ENCODE results near the gene PHETA2.

Gene PHETA2

GRCh38 chr22:42074132-42074811 lies at the start of gene PHETA2:
TSS of gene PHETA2 (plus strand) at chr22:42074248. CDS start at chr22:42077294, 3,046 bp downstream.
- FAIRE-seq: no peak

- no peak for FAIRE-seq
These were observed 48.6 kb upstream of the PHETA2 start for GRCh38 chr22:42025421-42025820.

- FAIRE-seq: no peak
These were observed 47.3 kb upstream of the PHETA2 start for GRCh38 chr22:42026705-42027104.

- FAIRE-seq: no peak
These were observed 40.5 kb upstream of the PHETA2 start for GRCh38 chr22:42033263-42034181.

- FAIRE-seq: no peak
These were observed 38.8 kb upstream of the PHETA2 start for GRCh38 chr22:42035256-42035655.

- FAIRE-seq: no peak
These were observed 34.8 kb upstream of the PHETA2 start for GRCh38 chr22:42039271-42039670.

GRCh38 chr22:42041784-42042183 lies 32.3 kb upstream of the PHETA2 start:
- FAIRE-seq: no peak

GRCh38 chr22:42050641-42051180 lies 23.3 kb upstream of the PHETA2 start:
- no peak for FAIRE-seq

- no peak for FAIRE-seq
These were observed 21.3 kb upstream of the PHETA2 start for GRCh38 chr22:42052765-42053164.

- FAIRE-seq: peak; percentile 17
These were observed 17.1 kb upstream of the PHETA2 start for GRCh38 chr22:42056757-42057511.

- FAIRE-seq: no peak
These were observed 13.6 kb upstream of the PHETA2 start for GRCh38 chr22:42060489-42060888.

- FAIRE-seq: no peak
These were observed 13.0 kb upstream of the PHETA2 start for GRCh38 chr22:42061041-42061440.

- no peak for FAIRE-seq
These were observed 11.4 kb upstream of the PHETA2 start for GRCh38 chr22:42062506-42063170.

GRCh38 chr22:42064629-42065028 lies 9.4 kb upstream of the PHETA2 start:
- no peak for FAIRE-seq

GRCh38 chr22:42065438-42066125 lies 8.5 kb upstream of the PHETA2 start:
- FAIRE-seq: no peak

- FAIRE-seq: no peak
These were observed 7.8 kb upstream of the PHETA2 start for GRCh38 chr22:42066126-42066761.

- no peak for FAIRE-seq
These were observed 7.1 kb upstream of the PHETA2 start for GRCh38 chr22:42066937-42067336.

GRCh38 chr22:42067671-42068251 lies 6.3 kb upstream of the PHETA2 start:
- no peak for FAIRE-seq

GRCh38 chr22:42068291-42068690 lies 5.8 kb upstream of the PHETA2 start:
- no peak for FAIRE-seq

- FAIRE-seq: no peak
These were observed 4.1 kb upstream of the PHETA2 start for GRCh38 chr22:42069801-42070516.

All from G401.6 (cell line).